A673 (cell line): ENCODE results near the gene KANSL1L. TPM values are rescaled to one million over a fixed set of nuclear protein-coding genes. Genes with fewer than 3 reads are reported as not detected.

Experiments
- BruUV-seq: library from RNA; stranded (reverse); fragments of 400-500 nt; replicated peaks from 2 replicates; lab custom pipeline; 2021; lab: Mats Ljungman, UMichigan
- CTCF ChIA-PET: fragments of 300-600 bp; sonication (Branson Sonifier 250); formaldehyde crosslinking; loops from one replicate; lab custom pipeline; 2022; ENCODE audit warnings: antibody characterized with exemption; lab: Charles Lee
- POLR2A ChIA-PET: fragments of 300-600 bp; sonication (Branson Sonifier 250); formaldehyde crosslinking; loops from one replicate; lab custom pipeline; 2022; ENCODE audit warnings: antibody characterized with exemption; ENCODE audit not compliant: low non-redundant PET; lab: Charles Lee
- DNase-seq: peaks from one replicate; pipeline ENCODE4 v3.0.0-alpha.2; 2015; ENCODE audit warnings: low spot score
- H3K27ac ChIP-seq: fragments of 200-600 bp; sonication (generic); 2 replicates; pipeline ENCODE4 v1.5.1; 2016; ENCODE audit warnings: mixed run types, low read depth, mild to moderate bottlenecking, mixed read lengths, antibody characterized with exemption, low read length; ENCODE audit not compliant: poor library complexity, severe bottlenecking
- H3K27me3 ChIP-seq: fragments of 200-600 bp; sonication (generic); replicated peaks from 2 replicates; pipeline ENCODE4 v1.6.1; 2017; ENCODE audit warnings: mixed run types, low read depth, mild to moderate bottlenecking, mixed read lengths, antibody characterized with exemption, low read length; ENCODE audit not compliant: insufficient read depth, poor library complexity
- H3K36me3 ChIP-seq: fragments of 200-600 bp; sonication (generic); 2 replicates; pipeline ENCODE4 v1.6.1; 2016; ENCODE audit warnings: mixed run types, mild to moderate bottlenecking, mixed read lengths, antibody characterized with exemption, low read length; ENCODE audit not compliant: insufficient read depth, poor library complexity, severe bottlenecking
- H3K4me1 ChIP-seq: fragments of 200-600 bp; sonication (generic); 2 replicates; pipeline ENCODE4 v1.6.1; 2017; ENCODE audit warnings: mixed run types, mild to moderate bottlenecking, mixed read lengths, antibody characterized with exemption, low read length; ENCODE audit not compliant: insufficient read depth, poor library complexity, severe bottlenecking
- H3K4me3 ChIP-seq: fragments of 200-600 bp; sonication (generic); 2 replicates; pipeline ENCODE4 v1.5.1; 2016; ENCODE audit warnings: low read depth, mixed run types, mild to moderate bottlenecking, mixed read lengths, low read length; ENCODE audit not compliant: poor library complexity, severe bottlenecking
- H3K9me3 ChIP-seq: fragments of 200-600 bp; sonication (generic); 2 replicates; pipeline ENCODE4 v1.6.1; 2016; ENCODE audit warnings: mixed run types, low read depth, mild to moderate bottlenecking, mixed read lengths, antibody characterized with exemption, low read length; ENCODE audit not compliant: poor library complexity, severe bottlenecking
- EZH2 ChIP-seq: fragments of 200-600 bp; sonication (generic); IDR thresholded peaks from 2 replicates; pipeline ENCODE4 v1.6.1; 2017; ENCODE audit warnings: borderline replicate concordance, low read depth, mild to moderate bottlenecking, mixed read lengths, antibody characterized with exemption, low read length; ENCODE audit not compliant: poor library complexity, severe bottlenecking
- intact Hi-C: fragments of 100-400 bp; cut with micrococcal nuclease; formaldehyde crosslinking; loops from one replicate; pipeline ENCODE4 v1.10.0; 2022; ENCODE audit not compliant: unreplicated experiment
- total RNA-seq: library from RNA; stranded (reverse); gene quantifications from 2 replicates; pipeline ENCODE4 v1.2.3, GENCODE V29; 2021
- TF ChIP-seq, protein P1 (sequence below): fragments of 300-800, 200-600 bp; sonication (generic); conservative IDR thresholded peaks from 2 replicates; pipeline ENCODE4 v1.5.1; 2017; ENCODE audit warnings: low read depth, mild to moderate bottlenecking, antibody characterized with exemption, low read length, moderate library complexity, mixed read lengths

The KANSL1L gene
- total RNA-seq, 1 experiment from 2014 or later: 17.7 TPM

DNA sequence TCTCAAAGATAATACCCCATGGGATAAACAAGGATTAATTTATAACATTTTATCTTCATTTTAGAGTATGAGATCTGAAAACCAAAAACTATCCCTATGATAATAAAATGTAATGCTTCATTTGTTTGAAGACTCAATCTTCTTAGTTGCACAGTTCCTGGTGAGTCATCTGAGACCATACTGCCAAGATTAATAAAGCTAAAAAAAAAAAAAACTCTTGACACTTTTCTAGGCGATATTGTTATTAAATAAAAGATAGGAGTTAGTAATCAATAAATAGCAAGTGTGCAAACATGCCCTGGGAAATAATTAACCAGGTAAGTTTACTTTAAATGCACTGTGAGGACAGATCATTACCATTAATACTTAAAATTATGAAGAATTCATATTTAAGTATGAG, 84.9 kb downstream of the KANSL1L start:
- intact Hi-C loops: no loop called here
- H3K9me3 ChIP-seq: no peaks in the 10 kb centered on the region
- POLR2A ChIA-PET: no interaction called here
- CTCF ChIA-PET: no interaction called here
- TF ChIP-seq, protein P1, sequence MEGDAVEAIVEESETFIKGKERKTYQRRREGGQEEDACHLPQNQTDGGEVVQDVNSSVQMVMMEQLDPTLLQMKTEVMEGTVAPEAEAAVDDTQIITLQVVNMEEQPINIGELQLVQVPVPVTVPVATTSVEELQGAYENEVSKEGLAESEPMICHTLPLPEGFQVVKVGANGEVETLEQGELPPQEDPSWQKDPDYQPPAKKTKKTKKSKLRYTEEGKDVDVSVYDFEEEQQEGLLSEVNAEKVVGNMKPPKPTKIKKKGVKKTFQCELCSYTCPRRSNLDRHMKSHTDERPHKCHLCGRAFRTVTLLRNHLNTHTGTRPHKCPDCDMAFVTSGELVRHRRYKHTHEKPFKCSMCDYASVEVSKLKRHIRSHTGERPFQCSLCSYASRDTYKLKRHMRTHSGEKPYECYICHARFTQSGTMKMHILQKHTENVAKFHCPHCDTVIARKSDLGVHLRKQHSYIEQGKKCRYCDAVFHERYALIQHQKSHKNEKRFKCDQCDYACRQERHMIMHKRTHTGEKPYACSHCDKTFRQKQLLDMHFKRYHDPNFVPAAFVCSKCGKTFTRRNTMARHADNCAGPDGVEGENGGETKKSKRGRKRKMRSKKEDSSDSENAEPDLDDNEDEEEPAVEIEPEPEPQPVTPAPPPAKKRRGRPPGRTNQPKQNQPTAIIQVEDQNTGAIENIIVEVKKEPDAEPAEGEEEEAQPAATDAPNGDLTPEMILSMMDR: no peak
- TF ChIP-seq EZH2: no peak
- no peaks in the 10 kb centered on the region for H3K27me3 ChIP-seq
- H3K4me3 ChIP-seq: no peak overlapping the region
- H3K36me3 ChIP-seq: no peaks in the 10 kb centered on the region
- no peak for DNase-seq
- no peak overlapping the region for H3K27ac ChIP-seq
- BruUV-seq: no TSS peak
- H3K4me1 ChIP-seq: peaks cover 3% of the 10 kb centered on the region

DNA sequence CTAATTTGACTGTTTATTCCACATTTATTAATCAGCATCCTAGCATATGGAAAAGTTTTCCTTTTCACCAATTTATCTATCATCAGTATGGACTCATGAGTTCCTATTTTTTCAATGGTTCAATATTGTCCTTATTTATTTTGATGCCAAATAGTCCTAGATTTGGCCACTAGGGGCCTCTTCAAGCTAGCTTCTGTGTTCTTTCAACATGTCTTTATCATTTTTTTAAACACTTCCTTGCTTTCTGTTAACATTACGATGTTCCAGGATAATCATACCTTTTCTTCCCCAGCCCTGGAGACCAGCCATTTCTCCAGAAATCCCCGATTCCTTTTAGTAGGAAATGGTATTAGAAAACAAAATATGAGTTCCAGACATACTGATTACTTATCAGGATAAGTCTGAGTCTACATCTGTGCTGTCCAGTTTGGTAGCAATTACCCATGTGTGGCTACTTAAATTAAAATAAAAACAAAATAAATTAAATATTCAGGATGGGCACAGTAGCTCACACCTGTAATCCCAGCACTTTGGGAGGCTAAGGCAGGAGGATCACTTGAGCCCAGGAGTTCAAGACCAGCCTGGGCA, 98.2 kb downstream of the KANSL1L start:
- POLR2A ChIA-PET: no interaction called here
- CTCF ChIA-PET: interaction anchor here (0.6 kb wide), 1 partner anchor 377 kb away, joined by 3 read pairs; no protein-coding TSS in a partner anchor
- Histone ChIP-seq H3K4me1 (no peaks in the 10 kb centered on the region), H3K27ac (no peak overlapping the region), H3K27me3 (no peaks in the 10 kb centered on the region), H3K9me3 (no peaks in the 10 kb centered on the region), H3K36me3 (no peaks in the 10 kb centered on the region), H3K4me3 (no peak overlapping the region)
- no peak for TF ChIP-seq EZH2
- TF ChIP-seq, protein P1: peak; percentile 79
- BruUV-seq: no TSS peak
- intact Hi-C loops: loop anchor here (1.0 kb wide), 1 partner anchor 122 kb away; no protein-coding TSS in a partner anchor
- peak; percentile 54 for DNase-seq

DNA sequence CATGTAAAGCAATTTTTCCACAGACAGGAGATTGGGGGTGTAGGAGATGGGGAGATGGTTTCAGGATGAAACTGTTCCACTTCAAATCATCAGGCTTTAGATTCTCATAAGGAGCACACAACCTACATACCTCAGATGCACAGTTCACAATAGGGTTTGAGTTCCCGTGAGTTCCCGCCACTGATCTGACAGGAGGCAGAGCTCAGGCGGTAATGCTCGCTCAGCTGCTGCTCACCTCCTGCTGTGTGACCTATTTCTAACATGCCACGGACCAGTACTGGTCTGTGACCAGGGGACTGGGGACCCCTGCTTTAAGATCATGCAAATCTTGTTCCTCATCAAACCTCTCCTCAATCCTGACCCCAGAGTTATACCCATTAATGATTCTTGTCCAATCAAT, 98.7 kb downstream of the KANSL1L start:
- ChIA-PET CTCF (no interaction called here), POLR2A (no interaction called here)
- no TSS peak for BruUV-seq
- no peak for DNase-seq
- Histone ChIP-seq H3K9me3 (no peaks in the 10 kb centered on the region), H3K36me3 (no peaks in the 10 kb centered on the region), H3K4me3 (no peak overlapping the region), H3K4me1 (no peaks in the 10 kb centered on the region), H3K27ac (no peak overlapping the region), H3K27me3 (no peaks in the 10 kb centered on the region)
- intact Hi-C loops: no loop called here
- TF ChIP-seq, protein P1: no peak
- TF ChIP-seq EZH2: no peak
